Mucosa of rectum (tissue), 2 donors: ENCODE data around the gene DEK.

ENCODE experiments used
- H3K27ac ChIP-seq, 2 donors: one replicate each; pipeline ENCODE4 v1.7.0; 2013; ENCODE audit warnings: inconsistent platforms in 2 of 2, low read depth in 2 of 2, low read length in 2 of 2
- H3K27me3 ChIP-seq, 2 donors: one replicate each; pipeline ENCODE4 v1.7.0; 2013; ENCODE audit warnings: low read length in 2 of 2; ENCODE audit not compliant: control insufficient read depth in 2 of 2, insufficient read depth in 2 of 2
- H3K36me3 ChIP-seq, 2 donors: one replicate each; pipeline ENCODE4 v1.7.0; 2013; ENCODE audit warnings: low read length in 2 of 2; ENCODE audit not compliant: control insufficient read depth in 2 of 2, insufficient read depth in 2 of 2
- H3K4me1 ChIP-seq, 2 donors: one replicate each; pipeline ENCODE4 v1.7.0; 2013; ENCODE audit warnings: low read length in 2 of 2, mild to moderate bottlenecking in 1 of 2; ENCODE audit not compliant: control insufficient read depth in 2 of 2, insufficient read depth in 2 of 2
- H3K4me3 ChIP-seq, 2 donors: one replicate each; pipeline ENCODE4 v1.7.0; 2013; ENCODE audit warnings: low read length in 2 of 2
- H3K9ac ChIP-seq, 2 donors: one replicate each; pipeline ENCODE4 v1.7.0; 2013; ENCODE audit warnings: low read length in 2 of 2, low read depth in 1 of 2, mild to moderate bottlenecking in 1 of 2
- H3K9me3 ChIP-seq, 2 donors: one replicate each; pipeline ENCODE4 v1.7.0; 2013; ENCODE audit warnings: low read length in 2 of 2; ENCODE audit not compliant: control insufficient read depth in 2 of 2
- donor health status: healthy.
- donor health status: Normal muscosa, but diverticular disease.

DEK gene

DNA sequence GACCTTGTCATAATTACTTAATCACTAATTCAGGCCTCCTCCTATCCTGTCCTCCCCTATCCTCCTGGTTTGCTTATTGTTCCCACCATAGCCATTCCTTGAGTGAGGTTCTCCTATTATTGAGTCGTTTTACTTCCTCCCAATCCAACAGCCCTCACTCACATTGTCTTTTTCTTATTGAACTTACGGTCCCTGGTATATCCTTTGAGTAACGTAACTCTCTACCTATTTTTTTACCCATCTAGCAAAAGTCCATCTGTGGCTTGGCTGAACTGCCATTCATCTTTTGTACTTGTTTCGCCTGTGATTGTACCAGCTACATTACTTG, 43.1 kb downstream of the DEK start:
- Histone ChIP-seq H3K9ac (no peak overlapping the region), H3K9me3 (no peaks in the 10 kb centered on the region), H3K36me3 (peaks cover 35 to 45% of the 10 kb centered on the region in 2 donors)

DNA sequence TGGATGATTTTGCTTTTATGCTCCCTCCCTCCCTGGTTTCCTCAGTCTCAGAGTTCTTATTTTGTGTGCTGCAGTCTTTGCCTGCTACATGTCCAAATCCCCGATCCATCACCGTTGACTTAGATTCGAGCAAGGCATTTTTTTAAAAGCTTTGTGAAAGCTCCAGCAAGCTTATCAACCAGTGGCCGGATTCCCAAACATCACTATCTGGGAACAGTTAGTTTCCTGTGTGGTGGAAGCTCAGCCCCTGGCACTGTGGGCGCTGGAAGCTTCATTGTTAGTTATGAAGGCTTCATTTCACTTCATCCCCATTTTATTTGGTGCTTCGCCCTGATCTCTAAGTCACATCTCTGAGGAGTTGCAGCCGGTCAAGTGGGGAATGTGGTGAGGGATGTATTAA, 44.7 kb downstream of the DEK start:
- no peak overlapping the region for H3K4me3 ChIP-seq
- H3K9me3 ChIP-seq, result no peaks in the 10 kb centered on the region
- no peaks in the 10 kb centered on the region for H3K27me3 ChIP-seq
- peaks cover 34 to 35% of the 10 kb centered on the region in 2 donors for H3K36me3 ChIP-seq
- H3K9ac ChIP-seq, result no peak overlapping the region
- no peaks in the 10 kb centered on the region for H3K4me1 ChIP-seq
- no peak overlapping the region for H3K27ac ChIP-seq

More for the DNA sequence above, 43.1 kb downstream of the DEK start:
- Histone ChIP-seq H3K4me1 (no peaks in the 10 kb centered on the region), H3K27ac (no peak overlapping the region), H3K4me3 (no peak overlapping the region), H3K27me3 (no peaks in the 10 kb centered on the region)

DNA sequence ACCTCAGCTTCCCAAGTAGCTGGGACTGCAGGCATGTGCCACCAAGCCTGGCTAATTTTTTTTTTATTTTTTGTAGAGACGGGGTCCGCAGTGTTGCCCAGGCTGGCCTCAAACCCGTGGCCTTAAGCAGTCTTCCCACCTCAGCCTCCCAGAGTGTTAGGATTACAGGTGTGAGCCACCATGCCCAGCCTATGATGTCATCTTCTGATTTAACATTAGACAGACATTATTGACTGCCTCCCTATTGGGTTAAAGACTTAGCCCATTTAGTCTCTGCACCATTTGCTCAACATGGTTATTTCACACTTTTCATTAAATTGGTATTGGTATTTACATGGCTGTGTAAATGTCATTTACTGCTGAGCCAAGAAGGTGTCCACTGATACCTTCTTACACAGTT, 46.1 kb downstream of the DEK start:
- no peak overlapping the region for H3K9ac ChIP-seq
- H3K27me3 ChIP-seq, result no peaks in the 10 kb centered on the region
- H3K9me3 ChIP-seq, result no peaks in the 10 kb centered on the region
- H3K4me1 ChIP-seq, result no peaks in the 10 kb centered on the region
- no peak overlapping the region for H3K27ac ChIP-seq
- H3K4me3 ChIP-seq, result no peak overlapping the region
- peaks cover 37 to 43% of the 10 kb centered on the region in 2 donors for H3K36me3 ChIP-seq

DNA sequence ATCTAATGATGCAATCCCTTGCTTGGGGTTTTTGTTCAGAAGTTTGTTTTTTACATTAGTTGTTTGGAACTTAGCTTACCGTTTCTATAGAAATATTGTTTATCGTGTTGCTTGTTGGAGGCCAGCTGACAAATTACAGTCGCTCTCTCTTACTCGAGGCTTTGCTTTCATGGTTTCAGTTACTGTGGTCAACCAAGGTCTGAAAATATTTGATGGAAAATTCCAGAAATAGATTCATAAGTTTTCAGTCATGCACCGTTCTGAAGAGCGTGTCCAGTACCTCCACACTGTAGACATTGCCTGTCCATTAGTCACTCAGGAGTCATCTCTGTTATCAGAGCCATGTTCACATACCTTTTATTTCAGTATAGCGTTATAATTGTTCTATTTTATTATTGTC, 47.9 kb downstream of the DEK start:
- H3K4me1 ChIP-seq, result no peaks in the 10 kb centered on the region
- H3K9me3 ChIP-seq, result no peaks in the 10 kb centered on the region
- H3K27ac ChIP-seq, result no peak overlapping the region
- H3K27me3 ChIP-seq, result no peaks in the 10 kb centered on the region
- H3K36me3 ChIP-seq, result peaks cover 36 to 44% of the 10 kb centered on the region in 2 donors
- H3K9ac ChIP-seq, result no peak overlapping the region
- no peak overlapping the region for H3K4me3 ChIP-seq

DNA sequence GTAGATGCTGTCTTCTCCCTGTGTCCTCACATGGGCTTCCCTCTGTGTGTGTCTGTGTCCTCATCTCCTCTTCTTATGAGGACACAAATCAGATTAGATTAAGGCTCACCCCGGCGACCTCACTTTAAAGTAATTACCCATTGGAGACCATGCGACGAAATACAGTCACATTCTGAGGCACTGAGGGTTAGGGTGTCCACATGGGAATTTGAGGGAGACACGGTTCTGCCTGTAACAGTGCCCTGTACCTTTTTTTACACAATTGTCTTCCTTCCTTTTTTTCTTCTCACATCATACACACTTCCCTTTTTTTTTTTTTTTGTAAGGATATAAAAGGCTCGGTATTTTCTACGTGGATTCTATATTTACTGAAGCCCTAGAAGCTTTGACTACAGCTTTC, 48.9 kb downstream of the DEK start:
- H3K9ac ChIP-seq, result no peak overlapping the region
- H3K27ac ChIP-seq, result no peak overlapping the region
- H3K36me3 ChIP-seq, result peaks cover 33 to 40% of the 10 kb centered on the region in 2 donors
- no peaks in the 10 kb centered on the region for H3K4me1 ChIP-seq
- H3K27me3 ChIP-seq, result no peaks in the 10 kb centered on the region
- no peaks in the 10 kb centered on the region for H3K9me3 ChIP-seq
- no peak overlapping the region for H3K4me3 ChIP-seq

DNA sequence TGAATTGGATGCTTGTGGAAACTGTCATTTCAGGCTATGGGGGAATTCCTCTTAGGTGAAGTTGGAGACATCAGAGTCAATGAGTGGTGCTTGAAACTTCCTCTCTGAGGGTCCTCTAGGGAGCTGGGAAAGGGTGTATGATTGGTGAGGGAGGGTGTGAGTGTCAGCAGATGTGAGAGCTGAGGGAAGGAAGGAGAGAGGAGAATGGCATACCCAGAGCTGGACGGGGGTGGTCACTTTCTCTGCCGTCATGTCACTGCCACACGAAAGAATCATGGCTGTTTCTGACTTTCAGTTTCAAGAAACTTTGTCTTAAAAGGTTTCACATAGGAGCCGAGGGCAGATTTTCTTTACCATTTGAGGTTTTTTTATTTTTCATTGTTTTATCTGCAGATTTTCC, 50.3 kb downstream of the DEK start:
- no peak overlapping the region for H3K27ac ChIP-seq

DNA sequence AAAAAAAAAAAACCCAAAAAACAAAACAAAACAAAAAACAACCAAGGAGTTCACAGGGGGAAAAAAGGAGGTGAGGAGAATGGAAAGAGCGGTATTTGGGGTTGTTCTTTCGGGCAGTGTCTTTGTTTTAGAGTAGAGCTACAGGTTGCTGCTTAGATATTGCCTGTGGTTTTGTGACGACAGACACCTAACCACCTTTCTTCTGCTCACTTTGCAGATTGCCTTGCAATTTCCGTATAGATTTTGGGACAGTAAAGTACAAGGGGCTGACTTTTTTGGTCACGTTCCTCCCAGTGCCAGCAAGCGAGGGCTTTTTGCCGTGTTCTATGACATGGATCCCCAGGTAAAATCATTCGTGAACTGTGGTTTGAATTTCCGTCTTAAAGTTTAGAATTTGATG, 50.9 kb downstream of the DEK start:
- H3K9ac ChIP-seq, result no peak overlapping the region

More for the DNA sequence above, 50.3 kb downstream of the DEK start:
- H3K9ac ChIP-seq, result no peak overlapping the region
- H3K4me3 ChIP-seq, result no peak overlapping the region
- no peaks in the 10 kb centered on the region for H3K27me3 ChIP-seq
- H3K9me3 ChIP-seq, result no peaks in the 10 kb centered on the region
- peaks cover 26 to 47% of the 10 kb centered on the region in 2 donors for H3K36me3 ChIP-seq
- no peaks in the 10 kb centered on the region for H3K4me1 ChIP-seq

DNA sequence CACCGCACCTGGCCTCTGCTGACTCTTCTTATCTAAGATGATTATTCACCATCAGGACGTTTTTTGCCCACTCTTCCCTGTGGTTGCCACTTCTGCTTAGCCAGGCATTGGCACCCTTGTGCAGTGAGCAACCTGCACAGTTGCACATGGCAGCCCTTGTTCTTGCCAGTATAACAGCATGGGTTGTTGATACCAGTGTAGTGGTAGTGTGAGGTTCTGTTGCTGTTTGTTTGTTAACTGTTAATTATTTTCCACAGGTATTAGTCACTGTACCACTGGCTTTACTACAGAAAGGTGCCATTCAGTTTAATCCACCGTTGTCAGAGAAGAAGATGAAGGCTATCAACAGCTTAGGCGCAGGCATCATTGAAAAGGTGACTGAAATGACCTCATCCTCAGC, 52.1 kb downstream of the DEK start:
- H3K4me3 ChIP-seq, result no peak overlapping the region

More for the DNA sequence above, 50.9 kb downstream of the DEK start:
- Histone ChIP-seq H3K27ac (no peak overlapping the region), H3K4me3 (no peak overlapping the region), H3K9me3 (no peaks in the 10 kb centered on the region), H3K27me3 (no peaks in the 10 kb centered on the region), H3K36me3 (peaks cover 25 to 46% of the 10 kb centered on the region in 2 donors), H3K4me1 (no peaks in the 10 kb centered on the region)

DNA sequence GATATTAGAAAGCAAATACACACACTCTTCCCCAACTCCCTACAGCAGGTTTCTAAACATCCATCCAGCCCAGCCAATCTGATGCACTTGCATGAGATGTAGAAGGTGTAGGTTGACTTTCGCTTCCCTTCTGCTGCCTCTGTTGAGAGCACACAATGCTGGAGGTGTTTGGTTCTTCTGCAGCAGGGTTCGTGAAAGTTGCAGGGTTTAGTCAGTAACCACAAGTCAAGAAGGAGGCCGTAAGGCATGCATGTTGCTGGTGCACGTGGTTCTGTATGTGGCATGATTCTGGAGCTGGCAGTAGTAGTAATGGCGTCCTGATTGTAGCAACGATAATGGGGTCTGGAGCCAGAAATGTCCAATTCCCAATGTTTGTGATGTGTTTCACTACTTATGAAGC, 53.0 kb downstream of the DEK start:
- Histone ChIP-seq H3K27me3 (no peaks in the 10 kb centered on the region), H3K36me3 (peaks cover 29 to 52% of the 10 kb centered on the region in 2 donors), H3K4me3 (no peak overlapping the region), H3K4me1 (no peaks in the 10 kb centered on the region), H3K9me3 (no peaks in the 10 kb centered on the region), H3K9ac (no peak overlapping the region), H3K27ac (no peak overlapping the region)

More for the DNA sequence above, 52.1 kb downstream of the DEK start:
- Histone ChIP-seq H3K27ac (no peak overlapping the region), H3K4me1 (no peaks in the 10 kb centered on the region), H3K9me3 (no peaks in the 10 kb centered on the region), H3K9ac (no peak overlapping the region), H3K36me3 (peaks cover 23 to 52% of the 10 kb centered on the region in 2 donors), H3K27me3 (no peaks in the 10 kb centered on the region)

DNA sequence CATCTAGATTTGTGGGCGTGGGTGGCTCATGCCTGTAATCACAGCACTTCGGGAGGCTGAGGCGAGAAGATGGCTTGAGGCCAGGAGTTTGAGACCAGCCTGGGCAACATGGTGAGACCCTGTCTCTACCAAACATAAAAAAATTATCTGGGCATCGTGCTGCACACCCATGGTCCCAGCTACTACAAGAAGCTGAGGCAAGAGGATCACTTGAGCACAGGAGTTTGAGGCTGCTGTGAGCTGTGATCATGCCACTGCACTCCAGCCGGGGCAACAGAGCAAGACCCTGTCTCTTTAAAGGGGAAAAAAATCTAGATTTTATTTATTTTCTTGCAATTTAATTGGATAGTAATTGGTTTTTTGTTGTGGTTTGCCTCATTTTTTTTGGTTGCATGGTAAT, 53.6 kb downstream of the DEK start:
- Histone ChIP-seq H3K4me3 (no peak overlapping the region), H3K27ac (no peak overlapping the region)

More for the DNA sequence above, 53.6 kb downstream of the DEK start:
- Histone ChIP-seq H3K27me3 (no peaks in the 10 kb centered on the region), H3K9me3 (no peaks in the 10 kb centered on the region), H3K36me3 (peaks cover 30 to 49% of the 10 kb centered on the region in 2 donors), H3K4me1 (no peaks in the 10 kb centered on the region), H3K9ac (no peak overlapping the region)
